GM12873 (cell line): ENCODE measurements around the gene BATF2.

ENCODE experiments used
- CTCF ChIP-seq: IDR thresholded peaks from 2 replicates; pipeline ENCODE4 v1.5.1; 2012; ENCODE audit warnings: low read depth, mild to moderate bottlenecking, moderate library complexity, low read length, control low read depth; ENCODE audit not compliant: insufficient read depth; ENCODE audit errors: missing control alignments

The BATF2 gene

GRCh38 chr11:64951529-64951928 is 45.2 kb downstream of the BATF2 start:
- TF ChIP-seq CTCF: no peak

GRCh38 chr11:64947208-64947814 is 49.5 kb downstream of the BATF2 start:
- no peak for TF ChIP-seq CTCF
